ENCODE data around the gene RAD51B. TPM values are rescaled to one million over a fixed set of nuclear protein-coding genes. Genes with fewer than 3 reads are reported as not detected.

Gene RAD51B
- total and polyA plus RNA-seq, 2 experiments from 2014 or later = 10.1 to 18.0 TPM

- Histone ChIP-seq H4K20me1 (ENCODE audit: insufficient read depth, poor library complexity, severe bottlenecking) (no peaks in the 10 kb centered on the region), H3K4me1 (ENCODE audit: insufficient read depth) (peaks cover 37% of the 10 kb centered on the region), H3K36me3 (replicated peaks; ENCODE audit: insufficient read depth, low read depth) (no peaks in the 10 kb centered on the region), H3K9me2 (replicated peaks; ENCODE audit: insufficient read depth) (no peaks in the 10 kb centered on the region), H3K4me3 (no peak overlapping the region), H3K79me2 (no peaks in the 10 kb centered on the region), H3K27ac (peak overlapping the region; percentile 88), H2AFZ (no peak overlapping the region), H3K27me3 (no peaks in the 10 kb centered on the region), H3K4me2 (peak overlapping the region; percentile 34), H3K9me3 (ENCODE audit: low read depth) (no peaks in the 10 kb centered on the region)
- peak; percentile 66 for DNase-seq (ENCODE audit: low spot score)
- no peak for TF ChIP-seq CTCF (IDR thresholded peaks at IDR 0.05; ENCODE audit: poor library complexity)
- no peak for TF ChIP-seq EZH2 (IDR thresholded peaks at IDR 0.05; ENCODE audit: borderline replicate concordance)
- TF ChIP-seq EZH2phosphoT487 (IDR thresholded peaks at IDR 0.05; ENCODE audit: low read depth, severe bottlenecking, unreplicated experiment) = no peak
- 30% methylated on average over 8 of the region's 8 CpGs for WGBS (ENCODE audit: low lambda C conversion rate, missing lambda C conversion rate)
Observed at GRCh38 chr14:68349900-68350629, 530.5 kb downstream of the RAD51B start.

GRCh38 chr14:68355415-68355814, 535.8 kb downstream of the RAD51B start:
- 92% methylated on average over 2 of the region's 2 CpGs for WGBS (ENCODE audit: low lambda C conversion rate, missing lambda C conversion rate)
- Histone ChIP-seq H3K27ac (no peak overlapping the region), H2AFZ (no peak overlapping the region), H3K4me2 (no peak overlapping the region), H3K4me3 (no peak overlapping the region), H4K20me1 (ENCODE audit: insufficient read depth, poor library complexity, severe bottlenecking) (no peaks in the 10 kb centered on the region), H3K9me2 (replicated peaks; ENCODE audit: insufficient read depth) (no peaks in the 10 kb centered on the region), H3K36me3 (replicated peaks; ENCODE audit: insufficient read depth, low read depth) (no peaks in the 10 kb centered on the region), H3K4me1 (ENCODE audit: insufficient read depth) (peaks cover 23% of the 10 kb centered on the region), H3K9me3 (ENCODE audit: low read depth) (no peaks in the 10 kb centered on the region), H3K79me2 (no peaks in the 10 kb centered on the region), H3K27me3 (no peaks in the 10 kb centered on the region)
- no peak for TF ChIP-seq EZH2phosphoT487 (IDR thresholded peaks at IDR 0.05; ENCODE audit: low read depth, severe bottlenecking, unreplicated experiment)
- TF ChIP-seq EZH2 (IDR thresholded peaks at IDR 0.05; ENCODE audit: borderline replicate concordance) = no peak
- TF ChIP-seq CTCF (IDR thresholded peaks at IDR 0.05; ENCODE audit: poor library complexity) = no peak
- no peak for DNase-seq (ENCODE audit: low spot score)

- H3K4me1 ChIP-seq (ENCODE audit: insufficient read depth) = peaks cover 15% of the 10 kb centered on the region
- no peaks in the 10 kb centered on the region for H3K79me2 ChIP-seq
- no peak for TF ChIP-seq EZH2 (IDR thresholded peaks at IDR 0.05; ENCODE audit: borderline replicate concordance)
- TF ChIP-seq EZH2phosphoT487 (IDR thresholded peaks at IDR 0.05; ENCODE audit: low read depth, severe bottlenecking, unreplicated experiment) = no peak
- TF ChIP-seq CTCF (IDR thresholded peaks at IDR 0.05; ENCODE audit: poor library complexity) = no peak
- H3K27ac ChIP-seq = no peak overlapping the region
- no peak overlapping the region for H2AFZ ChIP-seq
- H3K36me3 ChIP-seq (replicated peaks; ENCODE audit: insufficient read depth, low read depth) = no peaks in the 10 kb centered on the region
- no peak overlapping the region for H3K4me3 ChIP-seq
- WGBS (ENCODE audit: low lambda C conversion rate, missing lambda C conversion rate) = 58% methylated on average over 1 of the region's 1 CpG
- no peak overlapping the region for H3K4me2 ChIP-seq
- H3K27me3 ChIP-seq = no peaks in the 10 kb centered on the region
- H3K9me3 ChIP-seq (ENCODE audit: low read depth) = no peaks in the 10 kb centered on the region
- H4K20me1 ChIP-seq (ENCODE audit: insufficient read depth, poor library complexity, severe bottlenecking) = no peaks in the 10 kb centered on the region
- no peak for DNase-seq (ENCODE audit: low spot score)
- H3K9me2 ChIP-seq (replicated peaks; ENCODE audit: insufficient read depth) = no peaks in the 10 kb centered on the region
Observed at GRCh38 chr14:68357777-68358176, 538.2 kb downstream of the RAD51B start.

Measured in hepatocyte (in vitro differentiated cells).